VCaP (cell line): Measurements from ENCODE around the gene SLC12A6.

Experiments
- H3K27ac ChIP-seq: fragments of 450-650 bp; 2 replicates; pipeline ENCODE4 v1.5.1; 2017
- CTCF ChIP-seq: fragments of 450-650 bp; conservative IDR thresholded peaks from 2 replicates; pipeline ENCODE4 v1.5.1; 2017; ENCODE audit warnings: mild to moderate bottlenecking, moderate library complexity

SLC12A6 gene

GRCh38 chr15:34361278-34361677, 23.7 kb upstream of the SLC12A6 start:
- H3K27ac ChIP-seq = no peak overlapping the region
- no peak for TF ChIP-seq CTCF

- no peak for TF ChIP-seq CTCF
- no peak overlapping the region for H3K27ac ChIP-seq
Observed at GRCh38 chr15:34360298-34360697, 22.7 kb upstream of the SLC12A6 start.

DNA sequence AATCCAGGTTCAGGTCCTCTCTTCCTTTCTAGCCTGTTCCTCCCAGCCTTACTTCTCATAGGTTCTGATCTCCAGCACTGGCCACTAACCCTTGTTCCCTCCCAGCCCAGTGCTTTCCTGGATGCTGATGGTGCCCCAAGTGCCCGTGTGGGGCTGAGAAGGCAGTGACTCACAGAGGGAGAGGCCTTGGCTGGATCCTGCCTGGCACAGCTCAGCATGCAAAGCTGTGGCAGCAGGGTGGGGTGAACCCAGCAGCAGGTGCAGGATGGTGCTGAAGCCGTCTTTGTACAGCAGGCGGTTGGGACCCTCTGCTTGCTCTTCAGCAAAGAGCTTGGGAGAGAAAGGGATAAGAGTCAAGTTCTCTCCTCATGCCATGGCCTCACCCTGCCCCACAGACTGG, 21.8 kb upstream of the SLC12A6 start:
- no peak overlapping the region for H3K27ac ChIP-seq
- no peak for TF ChIP-seq CTCF

GRCh38 chr15:34358948-34359347, 21.4 kb upstream of the SLC12A6 start:
- no peak overlapping the region for H3K27ac ChIP-seq
- no peak for TF ChIP-seq CTCF

- TF ChIP-seq CTCF = peak; percentile 57
- no peak overlapping the region for H3K27ac ChIP-seq
Observed at GRCh38 chr15:34358367-34358766, 20.8 kb upstream of the SLC12A6 start.

DNA sequence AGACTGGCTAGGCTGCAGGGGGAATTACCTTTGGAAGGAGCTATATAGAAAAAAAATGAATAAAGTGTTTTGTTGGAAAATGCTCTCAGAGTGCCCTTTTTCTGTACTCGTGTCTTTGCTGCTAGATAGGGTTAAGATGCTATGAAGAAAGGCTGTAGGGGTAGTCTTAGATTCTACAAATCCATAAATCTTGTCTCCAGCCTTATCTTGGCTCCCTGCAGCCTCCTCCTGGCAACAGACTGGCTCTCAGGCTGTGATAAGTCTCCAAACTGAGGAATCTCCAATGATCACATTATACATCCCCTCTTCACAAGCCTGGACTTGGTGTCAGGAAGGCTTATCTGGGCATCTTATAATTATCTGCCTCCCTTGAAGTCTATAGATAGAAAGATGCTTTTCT, 20.1 kb upstream of the SLC12A6 start:
- no peak overlapping the region for H3K27ac ChIP-seq
- TF ChIP-seq CTCF = no peak

GRCh38 chr15:34355241-34355640, 17.7 kb upstream of the SLC12A6 start:
- no peak overlapping the region for H3K27ac ChIP-seq
- TF ChIP-seq CTCF = no peak

DNA sequence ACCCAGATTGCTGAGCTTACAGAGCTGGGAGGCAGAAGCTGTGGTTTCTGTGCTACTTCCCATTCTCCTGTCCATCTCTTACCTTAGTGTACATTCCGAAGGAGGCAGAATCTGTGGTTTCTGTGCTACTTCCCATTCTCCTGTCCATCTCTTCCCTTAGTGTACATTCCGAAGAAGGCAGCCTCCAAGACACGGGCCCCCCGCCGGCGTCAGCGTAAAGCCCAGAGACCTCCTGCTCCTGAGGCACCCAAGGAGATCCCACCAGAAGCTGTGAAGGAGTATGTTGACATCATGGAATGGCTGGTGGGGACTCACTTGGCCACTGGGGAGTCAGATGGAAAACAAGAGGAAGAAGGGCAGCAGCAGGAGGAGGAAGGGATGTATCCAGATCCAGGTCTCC, 16.7 kb upstream of the SLC12A6 start:
- TF ChIP-seq CTCF = no peak

More for the DNA sequence above, 16.7 kb upstream of the SLC12A6 start:
- no peak overlapping the region for H3K27ac ChIP-seq
